Mucosa of descending colon (tissue), 3 donors: Measurements from ENCODE around the gene TDRD1. TPM values are rescaled to one million over a fixed set of nuclear protein-coding genes. Genes with fewer than 3 reads are reported as not detected.
"Not testable (repeated sequence)": the region's sequence is repeated elsewhere in the genome, so short reads cannot be mapped to it uniquely, and the experiment has no call there.

ENCODE experiments used
- ATAC-seq: fragments of 200-7000 bp; cut with Tn5 transposase; one replicate; pipeline ENCODE4 v1.9.1; 2020; ENCODE audit warnings: mild to moderate bottlenecking, moderate library complexity
- DNase-seq, 3 donors: peaks; one replicate each; pipeline ENCODE4 v3.0.0-alpha.2; 2020
- H3K36me3 ChIP-seq: fragments of 200-600 bp; one replicate; pipeline ENCODE4 v1.8.0; 2021; ENCODE audit warnings: low read depth, mild to moderate bottlenecking
- H3K4me1 ChIP-seq: fragments of 200-600 bp; one replicate; pipeline ENCODE4 v1.8.0; 2021; ENCODE audit warnings: low read depth, mild to moderate bottlenecking
- H3K4me3 ChIP-seq: fragments of 200-600 bp; one replicate; pipeline ENCODE4 v1.8.0; 2021; ENCODE audit warnings: mild to moderate bottlenecking
- H3K9me3 ChIP-seq: fragments of 200-600 bp; one replicate; pipeline ENCODE4 v1.8.0; 2021; ENCODE audit warnings: mild to moderate bottlenecking
- intact Hi-C, 2 donors: fragments of 100-400 bp; cut with DNase I in 1 of 2; cut with micrococcal nuclease in 1 of 2; formaldehyde crosslinking; loops; one replicate each; pipeline versions ENCODE4 v1.11.0 to v1.11.1; 2022; cut with DNase I, micrococcal nuclease
- long read RNA-seq, 2 donors: library from polyadenylated mRNA; unstranded; transcript quantifications; one replicate each; pipeline ENCODE4 v2.0.0, GENCODE V29; 2019 to 2021
- total RNA-seq, 3 donors: library from RNA; stranded (reverse); fragmentation: NEBNext Ultra II Directional in 2 of 3; extraction: Animal tissue kit (Norgen Biotek cat#: 25700) in 2 of 3; gene quantifications; one replicate each; pipeline versions ENCODE4 v1.2.1 to v1.2.4, GENCODE V29; 2021 to 2023
- TF ChIP-seq, protein P1 (sequence below): fragments of 200-600 bp; IDR thresholded peaks from one replicate; pipeline ENCODE4 v1.8.0; 2022; ENCODE audit warnings: antibody characterized with exemption, mild to moderate bottlenecking
- donor health status: DM: no; HTN: no; CAD: no; lungs with moderate emphysema.
- donor health status: DM: no; HTN: no; CAD: no.
- donor health status: DM: no; HTN: yes; CAD: no.

Gene TDRD1, protein sequence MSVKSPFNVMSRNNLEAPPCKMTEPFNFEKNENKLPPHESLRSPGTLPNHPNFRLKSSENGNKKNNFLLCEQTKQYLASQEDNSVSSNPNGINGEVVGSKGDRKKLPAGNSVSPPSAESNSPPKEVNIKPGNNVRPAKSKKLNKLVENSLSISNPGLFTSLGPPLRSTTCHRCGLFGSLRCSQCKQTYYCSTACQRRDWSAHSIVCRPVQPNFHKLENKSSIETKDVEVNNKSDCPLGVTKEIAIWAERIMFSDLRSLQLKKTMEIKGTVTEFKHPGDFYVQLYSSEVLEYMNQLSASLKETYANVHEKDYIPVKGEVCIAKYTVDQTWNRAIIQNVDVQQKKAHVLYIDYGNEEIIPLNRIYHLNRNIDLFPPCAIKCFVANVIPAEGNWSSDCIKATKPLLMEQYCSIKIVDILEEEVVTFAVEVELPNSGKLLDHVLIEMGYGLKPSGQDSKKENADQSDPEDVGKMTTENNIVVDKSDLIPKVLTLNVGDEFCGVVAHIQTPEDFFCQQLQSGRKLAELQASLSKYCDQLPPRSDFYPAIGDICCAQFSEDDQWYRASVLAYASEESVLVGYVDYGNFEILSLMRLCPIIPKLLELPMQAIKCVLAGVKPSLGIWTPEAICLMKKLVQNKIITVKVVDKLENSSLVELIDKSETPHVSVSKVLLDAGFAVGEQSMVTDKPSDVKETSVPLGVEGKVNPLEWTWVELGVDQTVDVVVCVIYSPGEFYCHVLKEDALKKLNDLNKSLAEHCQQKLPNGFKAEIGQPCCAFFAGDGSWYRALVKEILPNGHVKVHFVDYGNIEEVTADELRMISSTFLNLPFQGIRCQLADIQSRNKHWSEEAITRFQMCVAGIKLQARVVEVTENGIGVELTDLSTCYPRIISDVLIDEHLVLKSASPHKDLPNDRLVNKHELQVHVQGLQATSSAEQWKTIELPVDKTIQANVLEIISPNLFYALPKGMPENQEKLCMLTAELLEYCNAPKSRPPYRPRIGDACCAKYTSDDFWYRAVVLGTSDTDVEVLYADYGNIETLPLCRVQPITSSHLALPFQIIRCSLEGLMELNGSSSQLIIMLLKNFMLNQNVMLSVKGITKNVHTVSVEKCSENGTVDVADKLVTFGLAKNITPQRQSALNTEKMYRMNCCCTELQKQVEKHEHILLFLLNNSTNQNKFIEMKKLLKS
- total RNA-seq: 1 to 10 TPM in 1 of 3 donors, under 1 TPM in 2; 0.06 to 1.7 (median 0.09) TPM
- long read RNA-seq, donor 1: 0 reads
- long read RNA-seq, donor 2: 0 reads

DNA sequence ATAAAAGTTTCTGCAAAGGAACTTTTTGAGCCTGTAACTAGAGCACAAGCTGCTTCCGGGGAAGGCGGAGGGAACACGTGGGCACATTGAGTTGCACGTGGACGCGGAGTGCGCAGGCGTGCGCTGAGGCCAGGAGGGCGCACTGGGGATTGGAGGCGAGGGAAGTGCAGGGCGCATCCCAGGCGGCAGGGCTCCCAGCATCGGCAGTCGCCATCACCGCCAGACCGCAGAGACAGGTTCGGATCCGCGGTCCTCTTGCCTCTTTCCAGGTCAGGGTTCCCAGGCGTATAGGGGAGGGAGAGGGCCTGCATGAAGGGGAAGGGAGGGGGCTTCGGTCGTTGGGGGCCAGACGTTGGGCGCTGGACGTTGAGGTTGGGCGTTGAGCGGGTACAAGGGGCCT is at the start of gene TDRD1:
Gene TDRD1, plus strand, starts transcription at position 206 of the 400 bp plus-strand sequence. CDS start 8,479 bp downstream, outside the sequence.
- intact Hi-C loops: no loop called here
- Histone ChIP-seq H3K4me1 (peaks cover 17% of the 10 kb centered on the region), H3K9me3 (no peaks in the 10 kb centered on the region), H3K36me3 (no peaks in the 10 kb centered on the region), H3K4me3 (no peak within 1 kb of the TSS)
- TF ChIP-seq, protein P1, sequence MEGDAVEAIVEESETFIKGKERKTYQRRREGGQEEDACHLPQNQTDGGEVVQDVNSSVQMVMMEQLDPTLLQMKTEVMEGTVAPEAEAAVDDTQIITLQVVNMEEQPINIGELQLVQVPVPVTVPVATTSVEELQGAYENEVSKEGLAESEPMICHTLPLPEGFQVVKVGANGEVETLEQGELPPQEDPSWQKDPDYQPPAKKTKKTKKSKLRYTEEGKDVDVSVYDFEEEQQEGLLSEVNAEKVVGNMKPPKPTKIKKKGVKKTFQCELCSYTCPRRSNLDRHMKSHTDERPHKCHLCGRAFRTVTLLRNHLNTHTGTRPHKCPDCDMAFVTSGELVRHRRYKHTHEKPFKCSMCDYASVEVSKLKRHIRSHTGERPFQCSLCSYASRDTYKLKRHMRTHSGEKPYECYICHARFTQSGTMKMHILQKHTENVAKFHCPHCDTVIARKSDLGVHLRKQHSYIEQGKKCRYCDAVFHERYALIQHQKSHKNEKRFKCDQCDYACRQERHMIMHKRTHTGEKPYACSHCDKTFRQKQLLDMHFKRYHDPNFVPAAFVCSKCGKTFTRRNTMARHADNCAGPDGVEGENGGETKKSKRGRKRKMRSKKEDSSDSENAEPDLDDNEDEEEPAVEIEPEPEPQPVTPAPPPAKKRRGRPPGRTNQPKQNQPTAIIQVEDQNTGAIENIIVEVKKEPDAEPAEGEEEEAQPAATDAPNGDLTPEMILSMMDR: no peak
- ATAC-seq (no peak), DNase-seq (peak in 1 of 3 donors; percentile 35)

DNA sequence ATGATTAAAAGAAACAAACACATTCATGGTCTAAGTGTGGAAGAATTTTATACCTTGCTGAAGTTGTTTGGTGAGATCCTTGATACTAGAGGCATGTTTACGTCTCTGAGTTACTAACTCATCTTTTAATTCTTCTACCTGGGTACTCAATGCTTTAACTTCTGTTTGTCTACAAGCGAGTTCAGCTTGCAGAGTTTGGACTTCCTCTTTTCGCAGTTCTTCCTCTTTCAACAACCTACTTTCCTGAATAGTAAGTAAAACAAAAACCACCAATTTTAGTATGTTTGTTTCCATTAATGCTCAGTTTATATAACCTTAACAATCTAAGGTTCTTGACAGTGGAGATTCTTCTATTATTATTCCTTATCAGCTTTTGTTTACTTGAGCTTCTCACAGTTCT is 48.1 kb upstream of the TDRD1 start:
- Histone ChIP-seq H3K4me1 (no peaks in the 10 kb centered on the region), H3K9me3 (no peaks in the 10 kb centered on the region), H3K36me3 (no peaks in the 10 kb centered on the region), H3K4me3 (no peak overlapping the region)
- TF ChIP-seq, protein P1: no peak
- intact Hi-C loops: no loop called here
- DNase-seq: no peak
- no peak for ATAC-seq

DNA sequence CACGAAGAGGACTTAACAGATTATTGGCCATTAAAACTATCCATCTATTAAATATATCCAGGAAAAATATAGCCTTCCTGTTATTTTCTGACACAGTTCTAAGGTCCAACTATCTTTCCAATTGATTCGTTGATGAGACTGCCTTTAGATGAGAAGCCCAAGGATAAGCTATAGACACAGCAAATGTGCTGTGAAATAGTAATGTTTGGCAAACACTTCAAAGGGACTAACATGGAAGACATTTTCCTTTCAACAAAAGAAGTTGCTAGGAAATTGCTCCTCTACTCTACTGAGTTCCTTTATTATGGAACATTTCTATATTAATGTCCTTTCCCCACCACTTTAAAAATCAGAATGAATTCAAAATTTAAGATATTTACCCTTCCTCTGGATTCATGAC is 43.7 kb upstream of the TDRD1 start:
- no peaks in the 10 kb centered on the region for H3K36me3 ChIP-seq
- TF ChIP-seq, protein P1: no peak
- no peak overlapping the region for H3K4me3 ChIP-seq
- intact Hi-C loops: no loop called here
- H3K9me3 ChIP-seq: no peaks in the 10 kb centered on the region
- no peak for DNase-seq
- ATAC-seq: no peak
- no peaks in the 10 kb centered on the region for H3K4me1 ChIP-seq

DNA sequence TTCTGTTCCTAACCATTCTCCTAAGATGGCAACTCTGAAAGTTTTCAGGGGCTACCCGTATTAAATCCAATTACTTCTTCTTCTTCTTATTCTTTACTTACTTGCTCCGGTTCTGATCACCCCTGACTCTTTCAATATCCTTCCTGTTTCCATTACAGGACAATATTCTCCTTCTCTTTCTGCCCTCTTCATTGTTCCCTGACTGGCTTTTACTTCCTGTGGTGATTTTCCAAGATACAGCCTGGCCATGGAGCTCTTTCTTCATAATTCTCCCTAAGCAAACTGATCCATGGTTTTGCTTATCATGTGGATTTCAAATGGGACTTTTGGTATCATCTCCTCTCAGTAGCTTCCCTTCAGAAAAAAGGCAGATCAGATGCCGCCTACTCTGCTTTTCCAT is 40.6 kb upstream of the TDRD1 start:
- DNase-seq (no peak), ATAC-seq (no peak)
- no peaks in the 10 kb centered on the region for H3K9me3 ChIP-seq
- no peaks in the 10 kb centered on the region for H3K36me3 ChIP-seq
- TF ChIP-seq, protein P1: no peak
- H3K4me3 ChIP-seq: no peak overlapping the region
- no peaks in the 10 kb centered on the region for H3K4me1 ChIP-seq
- intact Hi-C loops: no loop called here

DNA sequence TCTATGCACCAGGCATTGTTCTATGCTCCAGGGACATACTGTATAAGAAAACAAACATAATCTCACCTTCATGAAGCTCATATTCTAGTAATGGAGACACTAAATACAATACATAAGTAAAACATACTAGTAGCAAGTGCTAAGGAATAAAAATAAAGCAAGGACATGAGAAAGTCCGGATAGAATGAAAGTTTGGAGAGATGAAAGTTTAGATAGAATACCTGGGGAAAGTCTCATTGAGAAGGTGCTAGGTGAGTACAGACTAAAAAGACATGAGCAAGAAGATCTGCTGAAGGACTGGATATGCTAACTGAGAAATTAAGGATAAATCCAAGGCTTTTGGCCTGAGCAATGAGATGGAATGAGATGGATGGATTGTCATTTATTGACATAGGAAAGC is 39.1 kb upstream of the TDRD1 start:
- intact Hi-C loops: no loop called here
- Histone ChIP-seq H3K4me1 (no peaks in the 10 kb centered on the region), H3K4me3 (no peak overlapping the region), H3K9me3 (no peaks in the 10 kb centered on the region), H3K36me3 (no peaks in the 10 kb centered on the region)
- ATAC-seq: no peak
- TF ChIP-seq, protein P1: no peak
- no peak for DNase-seq

DNA sequence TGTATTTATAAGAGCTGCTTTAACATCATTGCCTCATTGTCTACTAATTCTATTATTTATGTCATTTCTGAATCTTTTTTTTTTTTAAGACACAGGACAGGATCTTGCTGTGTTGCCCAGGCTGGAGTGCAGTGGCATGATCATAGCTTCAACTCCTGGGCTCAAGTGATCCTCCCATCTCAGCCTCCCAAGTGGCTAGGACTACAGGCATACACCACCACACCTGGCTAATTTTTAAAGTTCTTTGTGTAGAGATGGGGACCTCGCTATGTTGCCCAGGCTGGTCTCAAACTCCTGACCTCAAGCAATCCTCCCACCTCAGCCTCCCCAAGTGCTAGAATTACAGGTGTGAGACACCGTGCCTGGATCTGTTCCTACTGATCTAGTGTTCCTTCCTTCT is 38.3 kb upstream of the TDRD1 start:
- H3K9me3 ChIP-seq, H3K36me3 ChIP-seq, ATAC-seq, H3K4me1 ChIP-seq, H3K4me3 ChIP-seq, DNase-seq, intact Hi-C loops: not testable (repeated sequence)
